NCI-H1436 treated with DMSO at 0.1 percent for 48 hours (cell line): ENCODE measurements around the gene SP2.

Experiments used
- DNase-seq: peaks from one replicate; lab custom pipeline; 2025; lab: John Stamatoyannopoulos, UW

SP2 gene

GRCh38 chr17:47949197-47949759 lies 53.2 kb downstream of the SP2 start:
- peak; percentile 64 for DNase-seq

DNA sequence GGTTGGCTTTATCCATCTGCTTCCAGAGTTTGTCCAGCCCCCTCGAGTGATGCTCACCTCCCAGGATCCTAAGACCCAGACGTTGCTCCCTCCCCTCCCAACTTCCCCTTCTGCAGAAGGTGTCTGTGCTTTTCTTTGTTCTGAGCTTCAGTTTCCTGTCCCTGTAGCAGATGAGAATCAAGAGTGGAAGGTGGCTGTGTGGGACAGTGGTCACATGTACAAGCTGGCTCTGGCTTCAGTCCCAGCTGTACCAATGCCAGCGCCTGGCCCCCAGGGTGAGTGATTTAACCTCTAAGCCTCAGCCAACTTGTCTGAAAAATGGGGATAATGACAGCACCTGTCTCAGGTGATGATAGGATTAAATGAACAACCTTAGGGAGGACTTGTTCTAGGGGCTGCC lies 53.9 kb downstream of the SP2 start:
- no peak for DNase-seq

DNA sequence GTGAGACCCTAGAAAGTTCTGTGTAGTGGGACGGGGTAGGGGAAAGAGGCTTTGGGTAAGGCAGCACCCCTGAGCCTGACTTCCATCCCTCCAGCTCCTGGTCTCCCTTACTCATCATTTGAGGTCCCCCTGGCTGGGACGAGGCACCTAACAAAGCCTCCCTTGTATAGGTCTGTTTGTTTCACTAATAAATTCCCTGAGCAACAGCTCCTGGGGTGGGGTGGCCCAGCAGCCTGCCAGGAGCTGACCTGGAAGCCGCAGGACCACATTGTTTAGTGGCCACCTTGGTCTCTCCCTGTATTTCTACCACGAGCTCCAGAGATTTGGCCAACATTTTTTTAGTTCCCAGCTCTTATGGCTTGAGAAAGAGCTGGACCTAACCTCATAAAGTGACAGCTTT lies 54.4 kb downstream of the SP2 start:
- DNase-seq: no peak

DNA sequence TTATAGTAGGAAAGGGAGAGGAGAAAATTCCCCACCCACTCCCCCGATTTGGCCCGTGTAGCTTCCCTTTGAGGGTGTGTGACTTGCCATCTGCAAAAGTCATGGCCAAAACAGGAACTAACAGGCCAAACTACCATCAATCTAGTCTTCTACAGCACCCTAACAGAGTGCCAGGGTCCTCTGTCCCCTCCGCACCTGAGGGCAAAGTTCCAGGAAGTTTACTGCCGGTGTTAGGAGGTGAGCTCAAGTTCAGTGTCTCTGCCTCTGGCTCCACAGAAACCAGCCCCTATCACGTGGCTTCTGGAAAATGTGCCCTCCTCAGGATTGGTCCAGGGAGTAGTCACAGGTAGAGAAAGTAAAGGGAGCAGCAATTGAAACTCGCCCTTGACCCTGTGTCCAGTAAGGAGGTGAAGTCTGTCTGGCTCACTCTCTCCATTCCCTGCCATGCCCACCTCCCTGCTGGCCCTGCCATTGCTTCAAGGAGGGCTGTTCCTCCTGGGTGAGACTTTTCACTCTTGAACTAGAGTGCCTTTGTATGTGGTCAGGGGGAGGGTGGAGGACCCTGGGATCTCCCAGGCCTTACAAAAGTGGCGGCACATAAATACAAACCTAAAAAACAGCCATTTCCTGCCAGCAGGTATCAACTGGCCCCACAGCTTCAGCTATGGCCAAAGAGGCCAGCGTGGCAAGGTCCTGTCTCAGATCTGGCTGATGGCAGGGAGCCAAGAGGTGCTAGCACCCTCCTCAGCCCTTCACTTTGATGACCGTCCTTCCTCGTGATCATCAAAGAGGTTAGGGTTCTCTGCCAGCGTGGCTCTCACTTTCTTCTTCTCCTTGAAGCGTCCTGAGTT lies 56.4 kb downstream of the SP2 start:
- DNase-seq: no peak

DNA sequence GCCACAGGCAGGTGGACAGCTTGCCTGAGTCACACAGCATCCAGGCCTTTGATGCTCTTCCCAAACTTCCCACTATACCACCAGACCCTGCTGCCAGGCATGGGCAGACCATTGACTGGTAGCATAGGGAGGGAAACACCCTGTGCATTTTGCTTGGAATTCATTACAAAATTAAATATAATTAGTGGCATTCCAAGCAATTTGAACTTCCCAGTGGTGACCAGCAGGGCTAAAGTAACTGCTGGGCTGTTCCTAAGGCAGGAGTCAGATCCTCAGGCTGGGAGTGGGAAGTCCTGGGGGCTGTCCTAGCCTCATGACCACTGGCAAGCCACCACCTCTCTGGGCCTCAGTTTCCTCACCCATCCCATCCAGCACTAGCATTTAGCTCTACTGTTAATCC lies 57.9 kb downstream of the SP2 start:
- no peak for DNase-seq

DNA sequence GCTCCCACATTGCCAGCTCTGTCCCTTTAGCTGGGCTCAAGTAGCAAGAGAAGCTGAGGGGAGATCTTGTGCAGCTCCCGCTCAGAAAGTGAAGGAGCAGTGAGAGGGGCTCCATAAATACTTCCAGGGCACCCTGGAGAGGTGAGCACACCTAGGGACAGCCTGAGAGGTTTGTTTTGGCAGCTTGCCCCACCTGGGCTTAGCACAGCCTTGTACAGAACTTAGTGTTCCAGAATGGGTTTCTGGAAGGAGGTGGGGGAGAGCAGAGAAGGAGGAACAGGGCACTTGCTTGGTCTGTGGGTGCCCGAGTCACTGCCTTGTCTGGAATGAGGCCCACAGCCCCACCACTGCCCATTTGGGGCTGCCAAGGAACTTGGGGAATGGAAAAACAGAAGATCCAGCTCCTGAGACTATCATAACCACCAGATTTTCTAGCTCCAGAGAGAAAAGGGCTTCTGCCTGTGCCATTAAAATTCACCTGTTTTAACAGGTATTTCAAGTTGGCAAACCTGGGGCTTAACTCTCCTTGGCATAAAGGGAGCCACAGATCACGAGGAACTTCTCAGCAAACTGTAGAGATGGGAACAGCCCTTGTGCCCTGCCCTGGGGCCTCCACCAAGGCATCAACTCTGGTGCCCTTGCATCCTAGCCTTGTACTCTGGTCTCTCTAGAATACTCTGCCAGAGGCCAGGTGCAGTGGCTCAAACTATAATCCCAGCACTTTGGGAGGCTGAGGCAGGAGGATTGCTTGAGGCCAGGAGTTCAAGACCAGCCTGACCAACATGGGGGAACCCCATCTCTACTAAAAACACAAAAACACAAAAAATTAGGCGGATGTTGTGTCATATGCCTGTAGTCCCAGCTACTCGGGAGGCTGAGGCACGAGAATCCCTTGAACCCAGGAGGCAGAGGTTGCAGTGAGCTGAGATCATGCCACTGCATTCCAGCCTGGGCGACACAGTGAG lies 59.7 kb downstream of the SP2 start:
- no peak for DNase-seq

DNA sequence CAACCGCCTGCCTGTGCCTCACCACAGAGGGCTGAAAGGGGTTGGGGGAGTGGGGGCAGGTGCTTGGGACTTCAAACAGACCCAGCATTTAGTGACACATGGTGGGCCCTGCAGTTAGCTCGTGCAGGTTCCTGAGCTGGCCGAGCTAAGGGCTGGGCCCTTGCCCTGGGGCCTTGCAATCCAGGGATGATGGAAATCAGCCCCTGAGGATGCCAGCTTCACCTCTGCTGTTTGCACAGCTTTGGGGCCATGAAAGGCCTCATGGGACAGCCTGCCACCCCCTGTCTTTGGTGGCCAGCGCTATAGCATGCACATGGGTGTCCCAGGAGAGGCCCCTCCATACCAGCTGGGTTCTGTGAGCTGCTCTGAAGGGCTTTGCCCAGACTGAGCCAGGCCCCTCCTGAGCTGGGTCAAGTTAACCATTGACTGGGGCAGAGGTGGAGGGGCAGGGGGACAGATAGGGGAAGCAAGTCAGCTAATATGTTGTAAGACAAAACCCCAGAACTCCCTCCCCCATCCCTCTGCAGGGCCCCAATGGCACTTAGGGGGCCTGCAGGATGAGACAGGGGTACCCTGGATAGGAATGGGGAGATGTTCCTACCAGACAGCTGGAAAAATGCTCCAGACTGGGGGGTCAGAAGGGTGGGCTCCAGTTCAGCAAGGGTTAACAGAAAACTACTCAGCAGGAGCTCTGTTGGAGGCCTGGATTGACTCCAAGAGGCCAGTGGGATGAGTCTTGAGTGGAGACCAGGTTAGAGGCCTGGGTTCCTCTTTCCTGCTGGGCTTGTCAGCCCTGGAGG lies 61.0 kb downstream of the SP2 start:
- DNase-seq: no peak

DNA sequence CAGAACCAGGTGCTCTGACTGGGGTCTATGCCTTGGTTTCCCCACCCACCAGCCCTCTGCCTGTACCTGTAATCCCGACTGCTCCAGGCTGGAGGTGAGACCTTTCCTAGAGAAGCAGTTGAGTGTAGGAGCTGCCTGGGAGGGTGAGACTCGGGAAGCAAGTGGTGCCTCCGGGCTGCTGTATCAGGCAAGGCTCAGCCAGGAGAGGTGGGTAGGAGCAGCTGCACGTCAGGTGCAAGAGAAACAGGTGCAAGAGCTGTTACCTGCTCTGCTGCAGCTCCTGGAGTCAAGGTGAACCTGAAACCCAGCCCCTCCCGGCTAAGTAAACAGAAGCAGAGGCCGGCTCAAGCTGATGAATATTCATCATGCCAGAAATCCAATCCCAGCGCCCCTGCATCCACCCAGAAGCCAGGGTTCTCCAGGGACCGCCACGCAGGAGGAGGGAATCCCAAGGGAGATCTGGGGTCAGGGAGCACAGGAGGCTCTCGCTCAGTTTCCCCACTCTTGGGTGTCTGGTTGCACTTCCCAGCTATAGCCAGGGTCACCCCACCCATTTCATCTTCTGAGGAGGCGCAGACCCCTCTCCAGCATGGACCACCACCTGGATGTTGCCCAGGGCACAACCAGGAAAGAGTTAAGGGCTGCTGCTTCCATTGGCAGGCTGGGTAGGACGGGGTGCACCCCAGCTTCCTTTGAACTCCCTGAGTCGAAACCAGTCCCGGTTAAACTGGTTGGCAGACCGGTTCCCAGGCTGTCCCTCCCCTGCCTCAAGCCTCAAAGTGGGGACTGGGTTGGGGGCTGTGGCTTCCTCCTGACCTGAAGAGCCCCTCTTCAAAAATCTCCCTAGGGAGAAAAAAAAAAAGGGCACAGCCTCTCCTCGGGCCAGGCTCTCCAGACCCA lies 61.8 kb downstream of the SP2 start, which contains the start of gene PRR15L:
Gene PRR15L, minus strand, starts transcription at position 293 of the 900 bp plus-strand sequence. CDS start 4,649 bp downstream, outside the sequence.
- DNase-seq: peak; percentile 94

DNA sequence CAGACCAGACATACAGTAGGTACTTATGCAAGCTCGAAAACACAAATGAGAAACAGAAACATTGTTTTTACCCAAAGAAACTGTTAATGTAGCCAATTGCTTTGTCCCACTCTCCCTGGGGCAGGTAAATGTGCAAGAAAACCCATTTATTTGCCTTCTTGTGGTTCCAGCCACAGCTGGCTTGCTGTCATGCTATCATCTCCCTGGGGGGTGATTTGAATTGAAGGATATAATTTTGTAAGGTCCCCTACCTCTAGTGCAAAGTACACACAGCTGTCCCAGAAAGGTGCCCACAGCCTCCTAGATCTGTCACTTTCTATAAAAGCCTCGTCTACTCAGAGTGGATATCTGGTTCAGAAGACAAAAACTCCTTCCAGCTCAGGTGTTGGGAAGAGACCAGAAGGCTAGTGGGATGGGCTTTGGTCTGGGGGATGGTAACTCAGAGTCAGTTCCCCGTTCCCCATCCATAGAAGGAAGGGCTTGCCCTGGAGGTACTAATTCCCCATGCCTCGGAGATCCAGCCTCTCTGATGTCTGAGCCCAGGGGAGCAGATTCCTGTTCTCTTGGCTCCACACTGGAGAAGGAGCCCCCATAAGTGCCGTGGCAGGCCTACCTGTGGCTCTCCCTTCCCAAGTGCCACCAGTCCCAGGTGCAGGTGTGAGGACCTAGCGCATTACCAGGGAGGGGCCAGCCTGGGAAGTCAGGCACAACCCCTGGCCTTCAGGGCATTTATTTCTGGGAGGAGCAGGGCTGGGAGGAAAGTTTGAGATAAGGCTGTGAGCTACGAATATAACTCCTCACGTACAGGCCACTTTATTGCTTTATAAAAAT lies 64.0 kb downstream of the SP2 start:
- DNase-seq: peak; percentile 89

DNA sequence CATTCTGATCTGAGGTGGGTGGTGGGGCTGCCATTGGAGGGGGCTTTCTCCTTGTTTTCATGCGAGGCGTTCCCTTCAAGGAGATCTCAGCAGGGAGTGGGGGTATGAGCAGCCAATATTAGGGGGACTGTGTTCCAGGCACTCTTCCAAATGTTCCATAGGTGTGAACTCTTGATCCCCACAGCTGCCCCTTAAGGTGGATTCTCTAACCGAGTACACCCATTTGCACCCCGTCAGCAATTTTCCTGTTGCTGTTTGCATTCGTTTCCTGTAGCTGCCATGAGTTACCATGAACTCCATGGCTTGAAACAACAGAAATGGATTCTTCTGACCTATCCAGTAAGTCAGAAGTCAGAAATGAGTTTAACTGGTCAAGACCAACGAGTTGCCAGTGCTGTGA lies 65.4 kb downstream of the SP2 start:
- DNase-seq: no peak

- no peak for DNase-seq
These were observed 66.9 kb downstream of the SP2 start for GRCh38 chr17:47962901-47963300.

DNA sequence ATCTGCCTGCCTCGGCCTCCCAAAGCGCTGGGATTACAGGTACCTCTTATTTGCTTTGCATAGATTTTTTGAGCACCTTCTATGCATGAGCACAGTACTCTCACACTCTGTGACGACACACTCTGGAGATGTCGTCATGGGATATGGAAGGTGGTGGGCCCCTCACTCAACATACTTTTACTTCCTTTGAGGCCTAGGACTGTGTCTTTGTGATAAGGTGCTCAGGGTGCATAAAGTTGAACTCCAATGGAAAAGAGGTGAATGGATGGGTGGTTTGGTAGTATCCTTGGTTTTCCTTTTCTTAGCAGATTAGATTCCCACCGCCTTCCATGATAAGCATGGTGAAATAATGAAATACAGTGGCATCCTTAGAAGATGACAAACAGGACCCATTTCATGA lies 68.8 kb downstream of the SP2 start:
- no peak for DNase-seq

DNA sequence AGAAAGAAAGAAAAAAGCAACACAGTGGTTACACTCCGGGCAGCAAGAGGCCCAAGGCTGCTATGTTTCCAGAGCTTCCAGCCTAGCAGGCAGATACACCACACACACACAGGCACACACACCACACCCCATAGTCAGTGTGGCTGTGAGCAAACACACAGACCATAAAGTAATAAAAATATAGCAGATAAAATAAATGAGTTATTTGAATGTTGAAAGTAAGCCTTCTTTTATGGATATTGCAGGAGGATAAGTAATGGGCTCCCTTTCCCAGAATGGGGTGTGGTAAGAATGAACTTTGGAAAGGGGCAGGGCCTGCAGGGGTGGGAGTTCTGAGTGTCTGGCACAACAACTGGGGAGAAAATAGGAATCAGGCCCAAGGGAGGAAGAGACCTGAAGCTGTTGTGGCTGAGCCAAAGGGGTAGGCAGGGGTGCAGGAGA lies 70.1 kb downstream of the SP2 start:
- DNase-seq: no peak

- DNase-seq: no peak
These were observed 71.7 kb downstream of the SP2 start for GRCh38 chr17:47967607-47968252.

DNA sequence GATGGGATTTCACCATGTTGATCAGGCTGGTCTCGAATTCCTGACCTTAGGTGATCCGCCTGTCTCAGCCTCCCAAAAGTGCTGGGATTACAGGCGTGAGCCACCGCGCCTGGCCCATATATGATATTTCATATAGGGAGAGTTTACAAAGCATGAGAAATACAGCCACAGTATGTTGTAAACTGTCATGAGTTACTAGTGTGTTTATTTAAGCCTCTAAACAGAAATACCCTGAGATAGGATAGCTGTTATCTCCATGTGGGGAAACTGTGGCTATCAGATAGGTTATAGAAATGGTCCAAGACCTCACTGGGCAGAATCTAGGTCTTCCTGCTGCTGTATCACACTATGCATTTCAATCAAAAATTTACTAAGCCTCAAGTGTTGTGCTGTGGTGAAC lies 72.8 kb downstream of the SP2 start:
- DNase-seq: no peak

GRCh38 chr17:47969930-47970724 lies 74.1 kb downstream of the SP2 start:
- no peak for DNase-seq

DNA sequence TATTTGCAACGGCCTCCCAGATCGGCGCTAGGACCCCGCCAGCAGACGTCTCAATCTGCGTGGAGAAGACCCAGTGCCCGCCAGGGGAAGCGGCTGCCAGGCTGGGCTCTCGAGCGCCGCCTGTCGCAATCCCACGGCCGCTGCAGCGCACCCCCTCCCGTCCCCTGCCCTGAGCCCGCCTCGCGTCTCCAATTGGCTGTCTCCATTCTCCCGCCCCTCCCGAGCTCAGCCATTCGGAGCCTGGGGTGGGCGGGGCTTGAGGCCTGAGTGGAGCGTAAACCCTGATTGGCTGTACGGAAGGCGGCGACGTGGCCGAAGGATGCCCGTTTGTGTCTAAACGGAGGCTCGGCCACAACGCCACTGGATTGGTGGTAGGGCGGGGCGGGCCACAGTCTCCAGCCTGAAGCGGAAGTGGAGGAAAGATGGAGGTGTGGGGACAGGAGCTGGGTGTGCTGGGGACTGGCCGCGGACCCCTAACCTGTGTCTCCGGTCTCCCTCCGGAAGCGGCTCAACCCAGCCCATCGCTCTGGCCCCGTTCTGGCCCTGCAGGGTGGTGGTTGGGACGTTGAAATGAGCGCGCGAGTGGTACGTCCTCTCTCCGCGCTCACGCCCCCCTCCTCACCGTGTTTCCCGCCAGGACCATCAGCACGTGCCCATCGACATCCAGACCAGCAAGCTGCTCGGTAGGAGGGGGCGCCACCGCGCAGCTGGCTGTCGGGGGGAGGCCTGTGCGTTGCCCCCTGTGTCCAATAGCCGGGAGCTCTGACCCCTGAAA lies 74.9 kb downstream of the SP2 start, which contains the start of gene CDK5RAP3:
Gene CDK5RAP3, plus strand, starts transcription at position 389 of the 775 bp plus-strand sequence. Its CDS starts 34 bp downstream, at position 423.
- peak; percentile 97 for DNase-seq
